Hepatocyte (in vitro differentiated cells): ENCODE data around the gene N4BP3.

ENCODE experiments used
- CTCF ChIP-seq: fragments of 200-600 bp; sonication (generic); IDR thresholded peaks from 2 replicates; pipeline ENCODE4 v1.5.1; 2016; ENCODE audit warnings: antibody characterized with exemption, mild to moderate bottlenecking; ENCODE audit not compliant: poor library complexity
- EZH2 ChIP-seq: fragments of 200-600 bp; sonication (generic); IDR thresholded peaks from 2 replicates; pipeline ENCODE4 v1.6.1; 2016; ENCODE audit warnings: antibody characterized with exemption, mild to moderate bottlenecking, borderline replicate concordance

- TF ChIP-seq CTCF = no peak
- TF ChIP-seq EZH2 = no peak
Observed at GRCh38 chr5:178122346-178122745, 9.0 kb downstream of the N4BP3 start.
